Measurements from ENCODE around the gene PTTG1.
"Not testable (repeated sequence)": the region's sequence is repeated elsewhere in the genome, so short reads cannot be mapped to it uniquely, and the experiment has no call there.

PTTG1 gene

DNA sequence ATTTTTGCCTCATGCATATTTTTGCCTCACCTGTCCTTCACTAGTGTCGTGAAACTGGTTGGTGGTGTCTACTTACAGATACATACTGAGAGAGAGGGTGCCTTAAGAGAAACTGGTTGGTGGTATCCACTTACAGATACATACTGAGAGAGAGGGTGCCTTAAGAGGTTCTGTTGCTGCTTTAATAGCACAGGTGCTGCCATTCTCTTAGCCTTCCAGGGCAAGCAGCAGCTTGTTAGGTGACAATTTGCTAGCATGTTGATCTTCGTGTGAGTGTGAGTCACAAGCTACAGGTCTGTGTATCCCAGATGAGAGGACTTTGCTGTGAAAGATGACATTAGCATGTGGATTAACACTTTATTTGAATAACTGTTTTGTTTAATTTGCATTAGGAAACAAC lies 1.4 kb downstream of the PTTG1 start:
- no peak for DNase-seq (ENCODE audit: low read depth in 2 of 2)

DNA sequence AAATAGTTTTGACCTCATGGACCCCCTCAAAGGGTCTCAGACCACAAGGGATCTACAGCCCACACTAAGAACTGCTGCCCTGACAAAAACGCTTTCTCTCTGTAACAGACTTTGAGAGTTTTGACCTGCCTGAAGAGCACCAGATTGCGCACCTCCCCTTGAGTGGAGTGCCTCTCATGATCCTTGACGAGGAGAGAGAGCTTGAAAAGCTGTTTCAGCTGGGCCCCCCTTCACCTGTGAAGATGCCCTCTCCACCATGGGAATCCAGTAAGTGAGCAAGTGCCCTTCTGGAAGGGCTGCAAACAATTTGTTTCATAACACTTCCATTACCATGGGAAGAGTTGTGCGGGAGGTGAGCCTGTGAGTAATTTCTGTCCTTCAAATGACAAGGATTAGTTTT lies 6.0 kb downstream of the PTTG1 start:
- DNase-seq (ENCODE audit: low read depth in 2 of 2): no peak

DNA sequence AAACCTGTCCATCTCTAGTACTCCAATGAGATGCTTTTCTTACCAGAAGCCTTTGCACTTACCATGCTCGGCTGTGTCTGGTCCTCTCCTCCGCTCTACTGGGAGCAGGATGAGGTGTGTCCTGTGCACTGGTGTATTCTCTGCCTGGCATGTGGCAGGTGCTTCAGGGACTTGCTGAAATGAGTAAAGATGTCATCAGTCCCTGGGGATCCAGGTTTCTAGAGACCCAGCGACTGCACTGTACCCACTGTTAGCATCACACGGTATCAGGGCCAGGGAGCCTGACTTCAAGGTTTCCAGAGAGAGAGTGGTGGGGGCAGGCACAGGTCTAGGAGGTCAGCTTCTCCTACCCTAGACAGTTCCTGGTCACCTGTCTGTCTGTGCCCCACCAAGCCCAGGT lies 10.5 kb downstream of the PTTG1 start:
- DNase-seq (ENCODE audit: low read depth in 2 of 2): no peak

DNA sequence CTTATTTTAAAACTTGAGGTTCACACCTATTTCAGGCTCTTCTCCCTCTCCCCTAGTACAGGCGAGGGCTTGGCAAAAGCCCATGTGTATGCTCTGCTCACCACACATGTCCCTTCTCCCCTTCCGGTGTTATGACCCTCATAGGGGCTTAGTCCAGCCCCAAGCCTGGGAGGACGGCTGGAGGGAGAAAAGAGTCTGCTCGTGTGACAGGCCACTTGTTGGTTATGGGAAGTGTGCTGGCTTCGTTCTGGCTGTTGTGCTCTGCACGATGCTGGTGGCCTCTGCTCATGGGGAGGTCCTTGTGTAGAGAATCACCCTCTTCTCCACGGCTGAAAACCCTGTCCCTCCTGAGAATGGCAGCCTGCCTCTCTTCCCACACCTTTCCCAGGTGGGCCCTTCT lies 11.1 kb downstream of the PTTG1 start:
- DNase-seq (ENCODE audit: low read depth in 2 of 2): no peak

DNA sequence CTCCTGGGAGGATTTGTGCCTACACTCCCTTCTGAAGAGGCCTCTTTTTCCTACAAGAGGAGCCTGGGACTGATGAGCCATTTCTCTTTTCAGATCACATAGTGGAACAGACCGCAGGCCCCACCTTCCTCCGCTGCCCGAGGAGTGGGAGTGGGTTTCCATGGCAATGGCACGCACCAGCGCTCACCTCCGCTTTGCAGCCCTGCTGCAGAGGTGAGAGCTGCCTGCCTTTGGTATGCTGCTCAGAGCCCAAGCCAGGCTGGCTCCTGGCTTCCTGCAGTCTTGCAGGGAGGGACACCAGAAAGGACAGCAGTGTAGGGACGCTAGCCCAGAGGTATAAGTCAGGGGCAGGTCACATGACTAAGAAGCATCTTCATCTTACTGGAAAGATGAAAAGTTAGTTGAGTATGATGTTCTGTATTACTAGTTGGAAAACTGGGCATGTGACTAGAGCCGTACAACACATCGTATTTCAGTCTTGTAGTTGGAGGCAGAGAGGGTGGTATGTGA lies 12.4 kb downstream of the PTTG1 start:
- DNase-seq (ENCODE audit: low read depth in 2 of 2): no peak

DNA sequence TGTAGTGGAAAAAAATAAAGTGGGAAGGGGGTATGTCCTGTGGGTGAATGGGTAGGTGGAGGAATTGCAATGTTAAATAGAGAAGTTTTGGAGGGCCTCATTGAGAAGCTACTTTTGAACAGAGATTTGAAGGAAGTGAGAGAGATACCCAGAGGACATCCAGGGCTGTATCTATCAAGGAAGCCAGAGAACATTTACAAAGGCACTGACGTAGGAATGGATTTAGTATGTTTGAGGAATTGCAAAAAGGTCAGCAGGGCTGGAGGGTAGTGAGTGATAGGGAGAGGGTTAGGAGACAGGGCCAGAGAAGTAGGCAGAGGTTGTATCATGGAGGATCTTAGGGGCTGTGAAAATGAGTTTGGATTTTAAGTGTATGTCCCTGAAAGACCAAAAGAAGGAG lies 13.9 kb downstream of the PTTG1 start:
- DNase-seq (ENCODE audit: low read depth in 2 of 2): no peak

DNA sequence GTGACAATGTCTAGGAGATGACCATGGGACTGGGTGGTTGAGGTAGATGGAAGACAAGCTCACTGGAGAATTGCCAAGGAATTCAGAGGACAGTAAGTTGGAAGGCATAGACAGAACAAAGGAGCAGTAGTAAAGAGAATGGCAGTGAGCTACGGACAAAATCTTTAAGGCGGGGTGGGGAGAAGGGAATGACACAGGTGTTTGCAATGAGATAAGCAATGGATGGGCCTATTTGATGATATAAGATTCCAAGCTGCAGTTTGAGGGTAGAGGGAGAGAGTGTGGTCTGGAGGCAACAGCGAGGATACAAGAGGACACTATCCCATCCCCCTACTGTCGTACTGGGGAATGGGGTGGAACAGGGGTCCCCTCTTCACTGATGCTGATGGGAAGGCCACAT lies 14.4 kb downstream of the PTTG1 start:
- DNase-seq (ENCODE audit: low read depth in 2 of 2): no peak

DNA sequence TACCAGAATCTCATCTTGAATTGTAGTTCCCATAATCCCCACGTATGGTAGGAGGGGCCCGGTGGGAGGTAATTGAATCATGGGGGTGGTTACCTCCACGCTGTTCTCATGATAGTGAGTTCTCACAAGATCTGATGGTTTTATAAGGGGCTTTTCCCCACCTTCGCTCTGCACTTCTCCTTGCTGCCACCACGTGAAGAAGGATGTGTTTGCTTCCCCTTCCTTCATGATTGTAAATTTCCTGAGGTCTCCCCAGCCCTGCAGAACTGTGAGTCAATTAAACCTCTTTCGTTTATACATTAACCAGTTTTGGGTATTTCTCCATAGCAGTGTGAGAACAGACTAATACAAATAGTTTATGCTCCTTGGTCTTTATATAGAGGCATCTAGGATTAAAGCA lies 15.0 kb downstream of the PTTG1 start:
- not testable (repeated sequence) for DNase-seq (ENCODE audit: low read depth in 2 of 2)

DNA sequence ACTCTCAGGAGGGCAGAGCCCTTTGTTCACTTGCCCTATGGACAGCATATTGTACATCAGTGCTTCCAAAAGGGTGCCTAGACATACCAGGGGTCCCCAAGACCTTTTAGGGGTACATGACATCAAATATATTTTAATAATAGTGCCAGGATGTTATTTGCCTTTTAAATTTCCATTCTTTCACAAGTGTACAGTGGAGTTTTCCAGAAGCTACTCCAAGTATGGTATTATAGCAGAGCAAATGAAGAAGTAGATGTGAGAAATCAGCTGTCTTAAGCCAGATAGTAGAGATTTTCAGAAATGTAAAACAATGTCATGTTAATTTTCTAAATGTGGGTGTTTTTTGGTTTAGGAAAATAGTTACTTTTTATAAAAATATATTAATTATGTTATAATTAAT lies 15.6 kb downstream of the PTTG1 start:
- no peak for DNase-seq (ENCODE audit: low read depth in 2 of 2)

DNA sequence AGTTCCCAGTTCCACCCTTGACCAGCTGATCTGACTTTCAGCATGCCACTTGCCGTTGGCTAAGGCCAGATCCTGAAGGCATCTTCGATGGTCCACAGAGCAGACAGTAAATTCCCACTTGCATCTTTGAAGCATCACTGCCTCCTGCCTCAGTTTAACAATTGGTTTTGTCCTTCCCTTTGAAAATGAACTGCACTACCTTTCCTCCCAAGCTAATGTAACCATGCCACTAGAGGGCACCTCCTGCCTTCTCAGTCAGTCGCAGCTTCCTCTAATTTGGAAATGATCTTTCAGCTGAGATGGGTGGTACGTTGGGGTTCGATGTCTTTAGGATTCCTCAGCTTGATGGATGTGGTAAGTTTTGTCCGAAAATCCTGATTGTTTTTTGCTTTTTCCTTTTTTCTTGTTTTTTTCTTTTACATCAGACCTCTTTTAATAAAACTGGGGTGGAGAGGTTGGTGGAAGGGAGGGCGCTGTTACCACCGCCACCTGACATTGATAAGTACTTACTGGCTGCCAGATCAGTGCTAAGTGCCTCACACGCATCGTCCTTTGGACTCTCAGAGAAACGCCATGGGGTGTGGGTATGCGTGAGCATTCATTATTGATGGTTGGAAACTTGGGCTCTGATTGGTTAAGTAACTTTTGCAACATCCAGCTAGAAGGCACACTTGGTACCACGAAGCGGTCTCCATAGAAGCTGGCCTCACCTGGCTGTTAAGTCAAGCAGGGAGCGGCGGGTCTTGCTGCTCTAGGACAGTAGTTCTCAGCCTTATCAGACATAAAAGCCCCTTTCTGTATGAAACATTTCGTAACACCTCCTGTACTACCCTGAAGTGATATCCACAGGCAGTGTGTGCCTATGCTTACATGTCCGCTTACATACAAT lies 16.9 kb downstream of the PTTG1 start:
- peak; percentile 5 to 8 for DNase-seq (ENCODE audit: low read depth in 2 of 2)

DNA sequence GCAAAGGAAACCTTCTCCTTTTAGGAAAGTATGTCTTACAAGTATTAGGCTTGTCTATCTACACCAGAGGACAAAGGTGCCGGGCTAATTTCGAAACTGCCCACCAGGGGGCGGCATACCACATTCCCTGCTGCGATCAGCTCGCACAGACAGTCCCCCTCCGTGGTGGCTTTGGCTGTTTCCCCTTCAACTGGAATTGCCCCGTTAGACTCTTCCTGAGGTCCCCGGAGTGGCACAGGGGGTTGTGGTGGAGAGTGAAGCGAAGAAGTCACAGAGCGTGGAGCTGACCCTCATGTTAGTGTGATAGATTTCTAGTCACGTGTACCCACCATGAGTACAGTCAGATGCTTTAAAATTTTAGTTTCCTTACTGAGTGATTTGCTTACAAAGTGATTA lies 17.5 kb downstream of the PTTG1 start:
- peak; percentile 18 to 23 for DNase-seq (ENCODE audit: low read depth in 2 of 2)

DNA sequence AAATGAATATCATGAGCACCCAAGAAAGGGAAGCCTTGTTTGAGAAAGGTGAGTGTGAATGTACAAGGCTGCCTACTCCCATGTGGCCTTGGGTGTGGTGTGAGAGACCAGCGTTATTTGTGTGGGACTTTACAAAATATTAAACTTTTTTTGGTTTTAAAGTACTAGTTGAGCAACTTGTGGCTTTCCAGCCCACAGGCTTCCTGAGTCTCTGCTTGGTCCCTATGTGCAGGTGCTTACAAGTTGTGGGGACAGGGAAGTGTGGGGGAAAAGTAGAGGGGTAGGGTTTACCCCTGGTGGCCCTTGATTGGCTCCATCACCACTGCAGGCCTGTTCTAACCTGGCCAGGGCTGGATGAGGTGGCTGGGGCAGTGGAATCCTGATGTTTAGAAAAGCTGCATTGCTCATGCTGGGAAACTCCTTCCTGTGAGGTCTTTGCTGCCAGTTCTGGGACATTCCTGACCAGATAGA lies 19.7 kb downstream of the PTTG1 start:
- no peak for DNase-seq (ENCODE audit: low read depth in 2 of 2)

DNA sequence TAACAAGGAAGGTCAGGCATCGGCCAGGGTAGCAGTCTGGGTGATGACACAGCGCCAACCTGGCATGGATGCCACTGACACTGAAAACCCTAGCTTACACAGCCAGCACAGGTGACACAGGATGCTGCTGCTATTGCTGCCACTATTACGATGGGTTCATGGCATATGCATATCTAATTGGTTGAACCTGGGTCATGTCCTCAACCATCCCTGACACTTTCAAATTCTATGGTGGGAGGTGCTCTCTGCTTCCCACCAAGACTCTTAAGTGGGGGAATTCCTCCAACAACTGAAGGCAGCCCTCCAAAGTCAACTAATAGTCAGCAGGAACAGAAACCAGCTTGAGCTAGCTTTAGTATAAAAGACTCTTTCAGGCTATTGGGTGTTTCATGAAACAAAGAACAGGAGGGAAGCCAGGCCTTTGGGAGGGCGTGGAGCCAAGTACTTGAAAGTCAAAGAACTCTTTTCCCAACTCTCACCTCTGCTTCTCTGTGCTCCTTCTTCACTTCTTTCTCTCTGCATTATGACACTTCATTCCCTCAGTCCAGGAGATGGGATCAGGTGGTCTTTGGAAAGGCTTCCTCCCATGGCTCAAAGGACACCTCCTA lies 21.3 kb downstream of the PTTG1 start:
- DNase-seq (ENCODE audit: low read depth in 2 of 2): no peak

DNA sequence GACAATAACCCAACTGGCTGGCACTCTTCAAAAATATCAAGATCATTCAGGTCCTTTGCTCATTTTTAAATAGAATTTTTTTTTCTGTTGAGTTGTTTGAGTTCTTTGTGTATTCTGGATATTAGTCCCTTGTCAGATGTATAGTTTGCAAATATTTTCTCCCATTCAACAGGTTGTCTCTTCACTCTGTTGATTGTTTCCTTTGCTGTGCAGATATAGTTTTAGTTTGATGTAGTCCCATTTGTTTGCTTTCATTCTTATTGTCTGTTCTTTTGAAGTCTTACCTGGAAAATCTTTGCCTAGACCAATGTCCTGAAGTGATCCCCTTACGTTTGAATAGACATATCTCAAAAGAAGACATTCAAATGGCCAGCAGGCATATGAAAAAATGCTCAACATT lies 22.8 kb downstream of the PTTG1 start:
- no peak for DNase-seq (ENCODE audit: low read depth in 2 of 2)

DNA sequence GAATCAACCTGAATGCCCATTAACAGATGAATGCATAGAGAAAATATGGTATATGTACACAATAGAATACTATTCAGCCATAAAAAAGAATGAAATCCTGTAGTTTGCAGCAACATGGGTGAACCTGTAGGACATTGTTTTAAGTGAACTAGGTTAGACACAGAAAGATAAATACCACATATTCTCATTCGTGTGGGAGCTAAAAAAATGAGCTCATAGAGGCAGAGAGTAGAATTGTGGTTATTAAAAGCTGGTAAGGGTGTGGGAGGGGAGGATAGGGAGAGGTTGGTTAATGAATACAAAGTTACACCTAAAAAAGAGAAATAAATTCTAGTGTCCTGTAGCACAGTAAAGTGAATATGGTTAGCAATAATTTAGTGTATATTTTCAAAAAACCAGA lies 23.5 kb downstream of the PTTG1 start:
- DNase-seq (ENCODE audit: low read depth in 2 of 2): no peak

DNA sequence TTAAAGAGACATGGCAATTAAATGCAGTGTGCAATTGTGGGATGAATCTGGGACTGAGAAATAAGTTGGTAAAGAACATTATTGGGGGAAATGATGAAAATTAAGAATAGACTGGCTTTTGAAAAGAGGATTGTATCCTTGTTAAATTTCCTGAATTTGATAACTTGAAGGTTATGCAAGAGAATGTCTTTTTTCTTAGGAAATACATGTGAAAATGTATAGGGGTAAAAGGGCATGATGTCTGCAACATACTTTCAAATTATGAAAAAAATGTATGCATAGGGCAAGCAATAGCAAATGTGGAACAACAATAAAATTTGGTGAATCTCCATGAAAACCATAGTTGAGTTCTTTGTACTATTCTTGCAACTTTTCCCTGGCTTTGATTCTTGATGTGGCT lies 24.1 kb downstream of the PTTG1 start:
- DNase-seq (ENCODE audit: low read depth in 2 of 2): no peak

DNA sequence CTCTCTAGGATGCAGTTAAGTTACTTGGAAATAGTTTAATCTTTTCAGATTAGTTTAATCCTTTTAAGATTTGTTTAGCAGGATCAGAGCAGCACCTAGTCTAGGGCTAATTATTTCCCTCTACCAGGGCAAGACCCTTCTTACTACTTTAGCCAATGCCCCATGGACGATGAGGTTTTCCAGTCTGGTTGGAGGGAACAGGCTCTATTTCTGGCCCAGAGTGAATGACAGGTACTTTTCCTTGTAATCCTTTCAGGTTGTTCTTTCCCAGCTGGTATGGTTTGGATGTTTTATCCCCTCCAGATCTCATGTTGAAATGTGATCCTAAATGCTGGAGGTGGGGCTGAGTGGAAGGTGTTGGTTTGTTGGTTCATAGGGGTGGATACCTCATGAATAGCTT lies 27.2 kb downstream of the PTTG1 start:
- no peak for DNase-seq (ENCODE audit: low read depth in 2 of 2)

DNA sequence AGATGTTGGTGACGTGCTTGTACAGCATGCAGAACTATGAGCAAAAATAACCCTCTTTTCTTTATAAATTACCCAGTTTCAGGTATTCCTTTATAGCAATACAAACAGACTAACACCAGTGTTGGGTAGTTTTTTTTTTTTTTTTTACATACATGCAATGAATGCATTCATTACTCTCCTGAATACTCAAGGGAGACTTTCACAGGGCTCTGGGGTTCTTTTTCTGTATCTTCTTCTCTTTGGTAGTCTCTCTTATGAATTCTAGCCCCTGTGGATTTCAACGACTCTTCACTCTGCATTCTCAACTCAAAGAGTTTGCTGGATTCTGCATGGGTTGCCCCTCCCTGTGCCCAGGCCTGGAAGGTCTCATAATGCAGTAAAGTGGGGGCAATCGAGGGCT lies 27.8 kb downstream of the PTTG1 start:
- no peak for DNase-seq (ENCODE audit: low read depth in 2 of 2)

DNA sequence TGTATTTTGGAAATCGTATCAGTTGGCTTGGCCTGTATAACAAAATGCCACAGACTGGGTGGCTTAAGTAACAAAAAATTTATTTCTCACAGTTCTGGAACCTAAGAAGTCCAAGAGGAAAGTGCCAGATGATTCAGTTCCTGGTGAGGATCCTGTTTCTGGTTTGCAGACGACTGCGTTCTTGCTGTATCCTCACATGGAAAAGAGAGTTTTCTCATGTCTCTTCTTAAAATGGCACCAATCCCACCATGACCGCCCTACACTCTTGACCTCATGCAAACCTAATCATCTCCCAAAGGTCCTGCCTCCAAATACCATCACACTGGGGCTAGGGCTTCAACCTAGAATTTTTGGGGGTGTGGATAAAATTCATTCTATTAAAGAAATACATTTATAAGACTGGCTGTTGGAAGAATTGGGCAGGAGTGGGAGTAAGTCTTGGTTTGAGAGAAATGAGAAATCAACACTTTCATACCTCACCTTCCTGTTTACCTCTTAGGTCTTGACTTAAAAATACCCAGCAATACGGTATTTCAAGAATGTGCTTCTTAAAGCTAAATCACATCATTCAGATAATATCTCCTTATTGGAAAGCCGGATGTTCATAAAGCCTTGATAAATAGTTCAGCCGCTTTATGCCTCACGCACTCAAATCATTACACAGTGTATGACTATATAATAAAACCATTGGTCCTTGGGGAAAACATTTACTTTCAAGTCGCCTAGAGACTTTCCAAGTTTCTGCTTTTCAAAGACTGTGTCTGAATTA lies 28.7 kb downstream of the PTTG1 start:
- DNase-seq (ENCODE audit: low read depth in 2 of 2): no peak

DNA sequence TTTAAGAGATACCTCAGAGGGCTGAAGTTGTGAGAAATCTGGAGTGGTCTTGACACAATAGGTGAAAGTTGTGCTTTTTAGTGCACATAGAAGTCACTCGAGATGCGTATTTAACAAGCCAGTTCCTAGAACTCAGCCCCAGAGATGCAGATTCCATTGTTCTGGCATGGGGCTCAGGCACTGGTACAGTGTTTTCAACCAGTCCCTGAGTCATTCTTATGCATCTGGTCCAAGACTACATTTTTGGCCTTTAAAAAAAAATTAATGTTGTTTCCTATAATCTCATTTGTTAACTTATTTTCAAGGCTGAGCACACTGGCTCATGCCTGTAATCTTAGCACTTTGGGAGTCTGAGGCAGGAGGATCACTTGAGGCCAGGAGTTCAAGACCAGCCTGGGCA lies 29.6 kb downstream of the PTTG1 start:
- DNase-seq (ENCODE audit: low read depth in 2 of 2): no peak

DNA sequence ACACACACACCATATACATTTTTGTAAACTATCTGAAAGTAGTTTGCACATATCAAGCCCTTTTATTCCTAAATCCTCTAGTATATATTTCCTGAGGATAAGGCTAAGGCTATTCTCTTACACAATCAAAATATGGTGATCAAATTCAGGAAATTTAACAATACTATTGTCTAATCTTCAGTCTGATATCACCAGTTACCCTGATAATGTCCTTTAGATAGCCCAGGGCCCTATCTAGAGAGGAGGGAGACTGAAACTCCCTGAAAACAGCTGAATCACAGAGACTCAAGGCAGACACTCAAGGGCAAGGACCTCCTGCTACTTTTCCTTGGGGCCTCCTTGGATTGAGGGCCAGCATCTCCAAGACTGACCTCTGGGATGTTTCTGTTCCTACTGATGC lies 30.4 kb downstream of the PTTG1 start:
- no peak for DNase-seq (ENCODE audit: low read depth in 2 of 2)

DNA sequence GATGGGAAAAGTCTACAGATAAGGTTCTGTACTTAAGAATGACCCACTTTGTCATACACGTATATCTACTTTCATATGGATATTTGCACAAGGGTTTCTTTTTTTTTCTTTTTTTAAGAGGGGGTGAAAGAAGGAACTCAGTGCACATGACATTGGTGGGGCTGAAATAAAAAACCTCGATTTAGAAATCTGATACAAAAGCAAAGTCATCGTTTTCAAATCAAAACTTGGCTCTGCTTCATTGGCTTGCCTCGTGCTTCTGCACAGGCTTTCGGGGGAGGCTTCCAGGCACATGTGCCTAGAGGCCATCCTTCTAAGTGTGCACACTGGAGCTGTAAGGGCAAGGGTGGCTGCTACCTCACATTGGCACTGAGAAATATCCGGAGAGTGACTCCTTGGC lies 31.1 kb downstream of the PTTG1 start:
- DNase-seq (ENCODE audit: low read depth in 2 of 2): no peak

DNA sequence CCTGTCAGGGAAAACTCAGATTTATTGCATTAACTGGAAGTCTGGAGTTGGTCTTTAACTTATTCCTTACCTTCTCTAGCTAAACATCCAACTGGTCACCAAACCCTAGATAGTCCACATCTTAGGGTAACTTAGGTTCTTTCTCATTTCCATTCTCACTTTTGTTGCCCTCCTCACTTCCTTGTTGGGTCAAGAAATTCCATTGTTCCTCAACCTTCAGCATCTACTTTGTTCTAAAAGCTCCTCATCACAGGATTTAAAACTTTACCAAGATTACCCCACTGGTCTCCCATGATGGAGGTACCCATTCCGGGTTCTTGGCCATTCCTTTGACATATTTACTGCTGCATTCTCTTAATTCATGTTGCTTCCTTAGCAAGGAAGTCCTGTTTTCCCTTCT lies 32.1 kb downstream of the PTTG1 start:
- no peak for DNase-seq (ENCODE audit: low read depth in 2 of 2)
